Hypothalamus (tissue), 51 donors: ENCODE data around the gene PCBP3.
"Not testable (repeated sequence)": the region's sequence is repeated elsewhere in the genome, so short reads cannot be mapped to it uniquely, and the experiment has no call there.

Source experiments
- DNase-seq, 51 donors: peaks; one replicate each; lab custom pipeline; 2025; lab: John Stamatoyannopoulos, UW

PCBP3 gene

DNA sequence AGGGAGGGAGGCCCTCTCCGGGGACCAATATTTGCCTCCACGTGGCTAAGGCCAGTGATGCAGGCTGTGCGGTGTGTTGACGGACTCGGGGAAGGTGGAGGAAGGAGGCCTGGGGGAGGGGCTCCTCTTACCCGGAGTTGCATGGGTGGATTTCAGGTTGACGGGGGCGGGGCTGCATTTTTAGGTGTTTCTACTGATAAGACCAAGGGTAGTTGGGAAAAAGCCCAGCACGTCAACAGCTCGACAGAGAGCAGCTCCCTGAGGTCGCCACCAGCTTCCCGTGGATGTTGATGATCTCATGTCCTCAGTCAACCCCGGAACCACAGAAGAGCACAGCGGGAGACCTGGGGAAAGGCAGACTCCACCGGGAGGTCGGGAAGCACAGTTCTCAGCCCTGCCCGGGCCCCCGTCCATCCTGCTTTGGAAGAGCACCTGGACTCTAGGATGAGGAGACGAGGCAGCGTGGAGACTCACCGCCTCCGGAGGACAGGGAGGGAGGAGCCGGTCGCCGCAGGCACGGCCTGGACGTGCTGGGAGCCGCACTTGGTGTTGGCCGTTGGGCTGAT is 305.1 kb downstream of the PCBP3 start:
- no peak for DNase-seq

DNA sequence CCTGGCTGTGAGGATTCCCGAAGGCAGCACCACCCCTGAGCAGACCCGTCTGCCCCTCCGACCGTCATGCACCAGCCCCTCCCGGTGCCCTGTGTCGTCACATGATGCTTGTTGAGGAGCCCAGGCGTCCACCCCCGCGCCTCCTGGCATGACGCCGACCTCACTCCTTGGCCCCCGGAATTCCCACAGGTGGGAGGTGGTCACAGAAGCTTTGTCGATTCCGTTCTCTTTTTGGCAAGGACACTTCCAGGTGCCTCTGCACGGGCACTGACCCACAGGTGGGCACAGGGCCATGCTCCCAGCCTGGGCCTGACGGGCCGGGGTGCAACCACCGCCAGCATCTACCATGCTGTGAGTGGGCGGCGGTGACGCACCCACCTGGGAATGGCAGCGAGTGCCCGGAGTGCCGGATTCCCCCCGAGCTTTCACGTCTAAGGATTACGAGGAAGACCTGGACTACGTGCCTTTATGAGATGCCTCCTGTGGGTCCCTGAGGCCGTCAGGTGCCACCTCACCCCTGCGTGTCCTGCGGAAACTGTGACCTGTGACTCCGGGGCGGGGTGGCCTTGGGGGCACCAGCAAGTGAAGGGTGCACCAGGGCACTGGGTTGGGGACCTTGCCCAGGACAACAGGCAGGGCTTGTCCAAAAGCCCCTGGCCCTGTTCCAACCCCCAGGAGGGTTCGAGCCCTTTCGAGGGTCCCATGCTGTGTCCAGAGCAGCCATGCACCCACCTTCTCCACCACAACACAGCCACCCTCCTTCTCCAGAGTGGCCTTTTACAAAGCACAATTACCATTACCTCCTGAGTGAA is 306.6 kb downstream of the PCBP3 start:
- DNase-seq, result no peak

DNA sequence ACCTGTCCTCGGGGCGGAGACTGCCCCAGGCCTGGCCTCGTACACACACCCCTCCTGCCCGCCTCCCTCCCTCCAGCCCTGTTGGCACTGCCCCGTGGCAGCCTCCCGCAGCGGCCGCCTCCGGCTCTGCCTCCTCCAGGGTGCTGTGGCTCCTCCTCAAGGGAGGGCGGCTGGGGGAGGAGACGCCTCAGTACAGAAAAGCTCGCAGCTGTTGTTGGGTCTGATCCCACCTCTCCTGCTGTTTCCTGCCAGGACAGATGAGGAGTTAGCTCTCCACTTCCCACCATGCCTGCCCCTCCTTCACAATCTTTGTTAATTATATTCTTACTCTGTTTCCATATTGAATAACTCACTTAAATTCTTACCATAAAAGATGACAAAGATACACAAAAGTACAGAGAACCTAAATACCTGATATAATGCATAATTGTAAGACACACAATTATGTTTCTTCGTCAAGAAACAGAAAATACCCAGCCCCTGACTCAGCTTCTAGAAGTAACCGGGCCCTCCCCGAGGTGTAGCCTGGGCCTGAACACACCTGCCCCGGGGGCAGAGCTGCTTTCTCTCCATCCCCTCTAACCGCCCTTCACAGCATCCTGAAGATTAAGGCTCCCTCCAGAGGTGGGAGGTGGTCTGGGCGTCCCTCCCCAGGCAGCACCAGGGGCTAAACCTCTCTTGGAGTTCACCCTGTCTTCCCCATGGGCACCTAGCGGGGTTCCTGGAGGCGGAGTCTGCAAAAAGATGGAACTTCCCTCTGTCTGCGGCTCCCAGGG is 307.4 kb downstream of the PCBP3 start:
- no peak for DNase-seq

DNA sequence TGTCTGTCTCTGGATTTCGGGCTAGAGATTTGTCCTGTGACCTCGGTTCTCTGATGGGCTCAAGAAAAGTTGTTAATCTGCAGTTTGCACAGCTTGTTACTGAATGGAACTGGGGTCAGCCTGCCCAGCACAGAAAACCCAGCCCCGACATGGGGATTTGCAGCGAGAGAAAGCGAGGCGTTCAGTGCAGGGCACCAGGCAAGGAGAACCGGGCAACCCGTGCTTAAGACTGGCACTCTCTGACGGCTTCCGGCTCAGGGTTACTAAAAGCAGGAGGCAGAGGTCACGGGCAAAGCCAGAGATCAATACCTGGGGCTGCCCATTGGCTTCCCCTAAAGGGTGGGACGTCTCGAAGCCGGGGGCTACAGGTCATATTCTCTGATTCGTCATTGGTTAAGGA is 308.2 kb downstream of the PCBP3 start:
- DNase-seq, result no peak

DNA sequence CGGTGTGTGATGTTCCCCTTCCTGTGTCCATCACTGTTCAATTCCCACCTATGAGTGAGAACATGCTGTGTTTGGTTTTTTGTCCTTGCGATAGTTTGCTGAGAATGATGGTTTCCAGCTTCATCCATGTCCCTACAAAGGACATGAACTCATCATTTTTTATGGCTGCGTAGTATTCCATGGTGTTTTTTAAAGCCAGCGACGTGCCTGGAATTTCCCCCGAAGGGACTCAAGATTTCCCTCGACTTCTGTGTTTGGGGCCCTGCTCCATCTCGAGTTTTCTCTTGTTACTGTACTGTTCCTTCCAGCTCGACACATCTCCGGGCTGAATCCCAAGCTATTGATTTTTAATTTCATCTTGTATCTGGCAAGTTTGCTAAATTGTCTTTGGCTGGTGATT is 309.0 kb downstream of the PCBP3 start:
- not testable (repeated sequence) for DNase-seq

DNA sequence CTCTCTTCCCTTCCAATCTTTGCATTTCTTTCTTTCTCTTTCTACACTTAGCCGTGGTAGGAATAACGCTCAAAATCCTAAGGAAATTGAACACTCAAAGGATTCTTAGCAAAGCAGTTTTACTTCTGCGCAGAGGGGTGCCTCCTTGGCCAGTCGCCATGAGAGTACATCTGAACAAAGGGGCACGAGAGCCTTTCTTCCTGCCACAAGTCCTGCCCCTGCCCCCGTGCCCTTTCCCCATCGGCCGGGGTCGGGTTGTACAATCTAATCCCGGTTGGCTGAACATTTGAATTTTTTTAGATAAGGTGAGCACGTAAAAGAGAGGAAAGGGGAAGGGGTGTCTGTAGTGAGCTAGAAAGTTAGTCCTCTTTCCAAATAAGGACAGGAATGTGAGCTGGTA is 309.4 kb downstream of the PCBP3 start:
- no peak for DNase-seq

GRCh38 chr21:45954261-45954660 is 310.7 kb downstream of the PCBP3 start:
- DNase-seq, result no peak

DNA sequence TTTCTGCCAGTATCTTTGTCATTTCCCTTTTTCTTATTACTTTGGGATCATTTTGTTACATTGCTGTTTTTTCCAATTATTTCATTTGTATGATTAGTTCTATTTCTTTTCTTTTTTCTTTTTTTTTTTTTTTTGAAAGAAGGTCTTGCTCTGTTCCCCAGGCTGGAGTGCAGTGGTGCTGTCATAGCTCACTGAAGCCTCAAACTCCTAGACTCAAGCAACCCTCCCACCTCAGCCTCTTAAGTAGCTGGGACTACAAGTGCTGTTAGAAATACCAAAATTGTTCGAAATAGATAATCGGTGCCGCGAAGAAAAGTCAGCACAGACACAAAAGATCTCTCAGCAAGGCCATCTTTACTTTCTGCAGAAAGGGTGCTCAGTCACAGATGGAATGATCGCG is 311.4 kb downstream of the PCBP3 start:
- no peak for DNase-seq

DNA sequence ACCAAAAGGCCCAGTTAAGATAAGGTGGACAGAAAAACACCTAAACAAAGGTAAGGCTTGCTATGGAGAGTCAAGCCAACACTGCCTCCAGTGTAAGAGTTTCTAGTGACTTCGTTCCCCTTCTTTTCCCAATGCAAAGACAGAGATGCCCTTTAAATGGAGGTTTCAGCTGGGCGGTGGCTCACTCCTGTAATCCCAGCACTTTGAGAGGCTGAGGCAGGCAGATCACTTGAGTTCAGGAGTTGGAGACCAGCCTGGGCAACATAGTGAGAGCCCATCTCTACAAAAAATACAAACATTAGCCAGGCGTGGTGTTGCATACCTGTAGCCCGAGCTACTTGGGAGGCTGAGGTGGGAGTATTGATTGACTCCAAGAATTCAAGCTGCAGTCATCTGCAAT is 314.0 kb downstream of the PCBP3 start:
- no peak for DNase-seq

GRCh38 chr21:45957981-45958600 is 314.6 kb downstream of the PCBP3 start:
- no peak for DNase-seq

GRCh38 chr21:45959182-45959581 is 315.7 kb downstream of the PCBP3 start:
- DNase-seq, result no peak

DNA sequence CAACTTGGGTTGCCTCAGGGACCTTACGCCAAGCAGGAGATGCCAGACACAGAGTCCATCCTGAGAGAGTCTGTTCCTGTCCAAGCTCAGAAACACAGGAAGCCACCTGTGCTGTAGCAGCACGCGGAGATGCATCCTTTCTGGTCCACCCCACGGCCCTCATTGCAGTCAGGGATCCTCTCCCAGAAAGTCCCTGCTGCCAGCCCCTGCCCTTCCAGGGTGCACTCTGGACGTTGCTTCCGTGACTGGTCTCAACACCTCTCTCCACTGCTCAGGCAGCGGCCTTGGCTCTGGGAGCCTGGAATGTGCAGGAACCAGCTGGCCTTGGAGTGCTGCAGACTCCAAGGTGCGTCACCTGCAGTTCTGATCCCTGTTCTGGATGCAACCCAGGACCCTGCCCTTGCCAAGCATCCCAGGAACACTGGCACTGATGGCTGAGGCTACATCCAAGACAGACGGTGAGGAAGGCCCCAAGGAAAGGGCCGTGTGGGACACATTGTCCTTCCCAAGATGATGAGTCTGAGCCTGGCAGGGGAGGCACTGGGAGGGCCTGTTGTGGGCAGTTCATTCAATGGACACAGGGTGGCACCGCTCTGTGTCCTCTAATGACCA is 316.4 kb downstream of the PCBP3 start:
- DNase-seq, result no peak

DNA sequence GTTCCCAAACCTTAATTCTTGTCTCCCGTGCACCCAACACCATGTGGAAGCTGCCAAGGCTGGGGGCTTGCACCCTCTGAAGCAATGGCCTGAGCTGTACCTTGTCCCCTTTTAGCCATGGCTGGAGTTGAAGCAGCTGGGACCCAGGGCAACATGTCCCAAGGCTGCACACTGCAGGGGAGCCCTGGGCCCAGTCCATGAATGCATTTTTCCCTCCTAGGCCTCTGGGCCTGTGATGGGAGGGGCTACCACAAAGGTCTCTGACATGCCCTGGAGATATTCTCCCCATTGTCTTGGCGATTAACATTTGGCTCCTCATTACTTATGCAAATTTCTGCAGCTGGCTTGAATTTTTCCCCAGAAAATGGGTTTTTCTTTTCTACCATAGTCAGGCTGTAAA is 317.9 kb downstream of the PCBP3 start:
- not testable (repeated sequence) for DNase-seq

DNA sequence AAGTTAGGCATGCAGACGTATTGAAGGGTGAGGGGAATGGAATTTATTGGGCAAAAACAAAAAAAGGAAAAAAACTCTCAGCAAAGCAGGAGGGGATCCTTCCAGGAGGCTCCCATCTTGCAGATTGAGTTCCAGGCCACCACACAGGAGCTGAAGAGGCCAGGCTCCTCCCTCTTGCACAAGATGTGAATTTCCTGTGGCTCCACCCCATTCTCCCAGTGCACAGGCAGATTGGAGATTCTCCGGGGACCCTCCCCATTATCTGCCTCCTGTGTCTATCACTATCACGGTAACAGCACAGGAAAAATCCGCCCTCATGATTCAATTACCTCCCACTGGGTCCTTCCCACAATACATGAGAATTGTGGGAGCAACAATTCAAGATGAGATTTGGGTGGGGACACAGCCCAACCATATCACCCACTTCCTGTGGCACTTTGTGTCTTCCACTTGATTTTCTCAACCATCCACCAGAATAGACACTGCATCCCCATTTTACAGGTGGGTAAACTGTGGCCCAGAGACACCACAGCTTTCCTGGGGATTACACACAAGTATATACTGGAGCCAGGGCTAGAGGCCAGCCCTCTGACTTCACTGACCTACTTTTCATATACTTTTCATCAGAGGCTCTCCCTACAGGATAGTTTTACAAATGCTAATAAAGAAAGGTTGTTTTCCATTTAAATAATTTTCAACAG is 319.2 kb downstream of the PCBP3 start:
- DNase-seq, result no peak

DNA sequence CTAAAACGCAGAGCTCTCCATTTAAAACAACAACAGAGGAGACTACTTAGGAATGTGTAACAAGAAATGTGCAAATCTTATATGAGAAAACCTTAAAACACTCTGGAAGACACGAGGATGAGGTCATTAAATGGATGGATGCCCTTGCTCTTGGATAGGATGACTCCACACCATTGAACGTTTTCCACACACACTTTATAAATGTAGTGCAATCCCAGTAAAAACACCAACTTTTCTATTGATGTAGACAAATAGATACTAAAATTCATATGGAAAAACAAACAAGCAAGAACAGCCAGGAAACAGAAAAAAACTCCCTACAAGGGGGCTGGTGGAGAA is 319.7 kb downstream of the PCBP3 start:
- DNase-seq, result no peak

- DNase-seq, result no peak
These were observed 321.1 kb downstream of the PCBP3 start for GRCh38 chr21:45964649-45965048.

- no peak for DNase-seq
These were observed 321.7 kb downstream of the PCBP3 start for GRCh38 chr21:45965084-45965809.

DNA sequence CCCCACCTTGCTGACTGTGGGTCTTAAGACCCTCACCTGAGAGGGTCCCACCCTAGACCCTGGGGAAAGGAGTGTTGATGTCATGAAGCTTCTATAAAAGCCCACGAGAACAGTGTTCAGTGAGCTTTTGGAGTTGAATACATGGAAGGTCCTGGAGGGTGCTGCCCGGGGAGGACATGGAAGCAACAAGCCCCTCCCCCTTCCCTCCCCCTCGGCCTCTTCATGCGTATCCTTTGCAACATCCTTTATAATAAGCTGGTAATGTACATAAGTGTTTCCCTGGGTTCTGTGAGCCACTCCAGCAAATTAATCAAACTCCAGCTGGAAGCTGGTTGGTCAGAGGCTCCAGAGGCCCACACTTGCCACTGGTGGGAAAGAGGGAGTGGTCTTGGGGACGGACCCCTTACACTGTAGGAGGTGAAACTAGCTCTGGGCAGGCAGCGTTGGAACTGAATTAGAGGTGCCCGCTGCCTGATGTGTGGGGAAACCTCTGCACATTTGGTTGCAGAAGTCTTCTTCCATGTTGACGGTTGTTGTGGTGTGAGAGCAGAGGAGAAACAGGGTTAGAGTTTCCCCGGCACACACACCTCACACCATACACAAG is 323.4 kb downstream of the PCBP3 start:
- DNase-seq, result no peak

DNA sequence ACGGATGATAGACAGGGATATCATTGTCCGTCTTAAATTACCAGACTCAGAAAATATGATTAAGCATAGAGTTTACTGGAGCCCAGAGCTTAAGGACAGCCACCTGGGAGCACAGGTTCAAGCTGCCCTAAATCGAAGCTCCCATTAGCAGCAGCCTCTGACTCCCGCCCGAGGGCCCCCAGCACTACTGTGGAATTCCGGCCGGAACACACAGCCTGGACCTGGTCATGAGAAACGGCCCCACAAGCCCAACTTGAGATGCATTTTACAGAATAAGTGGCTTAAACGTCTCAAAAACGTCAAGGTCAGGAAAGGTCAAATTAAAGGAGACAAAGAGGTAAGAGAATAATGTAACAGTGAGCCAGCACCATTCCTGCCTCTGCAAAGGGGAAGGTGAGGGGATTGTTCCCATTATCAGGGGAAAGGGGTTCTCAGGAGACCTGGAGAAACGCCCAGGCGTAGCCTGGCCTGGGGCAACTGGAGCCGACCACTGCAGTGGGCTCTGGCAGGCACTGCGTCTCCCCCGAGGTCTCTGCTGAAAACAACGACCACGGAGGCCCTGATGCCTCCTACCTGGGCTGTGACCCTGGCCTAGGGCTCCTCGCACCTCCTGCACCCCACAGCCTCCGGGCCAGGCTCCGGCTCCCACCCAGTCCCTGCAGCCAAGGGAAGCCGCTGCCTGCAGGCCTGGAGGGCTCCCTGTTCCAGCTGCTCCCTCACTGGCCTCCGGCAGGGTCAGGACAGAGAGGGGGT is 326.6 kb downstream of the PCBP3 start:
- no peak for DNase-seq
